ENCODE measurements around the gene MAP7D3.

The MAP7D3 gene

DNA sequence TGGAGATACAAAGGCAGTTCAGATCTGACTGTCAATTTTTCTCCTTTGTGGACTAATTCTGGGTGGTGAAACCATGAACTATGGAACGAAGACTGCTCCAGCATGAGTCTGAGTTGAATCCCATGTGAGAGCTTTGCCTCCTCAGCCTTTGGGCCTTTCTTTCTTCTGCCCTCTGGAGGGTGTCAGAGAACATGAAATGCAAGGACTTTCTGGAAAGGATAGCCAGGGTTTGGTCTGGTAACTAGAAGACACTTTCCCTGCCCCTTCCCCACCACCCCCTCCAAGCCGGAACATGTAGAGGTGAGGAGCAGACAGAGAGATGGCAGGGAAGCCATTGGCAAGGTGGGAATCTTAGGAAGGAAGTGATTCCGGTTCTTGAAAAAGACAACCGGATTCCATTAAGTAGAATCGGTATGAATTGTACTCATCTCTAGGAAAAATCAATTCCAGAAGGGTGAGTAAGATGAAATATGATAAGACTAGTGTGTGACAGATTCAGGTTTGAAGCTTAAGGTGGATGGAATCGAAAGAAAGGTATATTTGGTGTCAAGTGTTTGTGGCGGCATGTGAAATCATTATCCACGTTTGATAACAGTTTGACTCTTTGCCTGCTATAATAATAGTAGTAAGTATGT lies 84.9 kb downstream of the MAP7D3 start:
- no peak overlapping the region for H2BK12ac ChIP-seq (ENCODE audit: low read length)
- no peak for DNase-seq (ENCODE audit: low spot score)
- H3K18ac ChIP-seq (ENCODE audit: low read length): no peak overlapping the region
- H3K27me3 ChIP-seq (ENCODE audit: control insufficient read depth in 3 of 3, insufficient read depth in 3 of 3, low read depth in 1 of 3, low read length in 3 of 3): no peaks in the 10 kb centered on the region
- no peaks in the 10 kb centered on the region for H3K9me3 ChIP-seq (replicated peaks in 1 of 2; ENCODE audit: control insufficient read depth in 2 of 2, insufficient read depth in 1 of 2, low read depth in 1 of 2, low read length in 2 of 2)
- no peak overlapping the region for H3K9ac ChIP-seq (ENCODE audit: low read depth, low read length, poor library complexity)
- no peaks in the 10 kb centered on the region for H3K79me1 ChIP-seq (ENCODE audit: low read depth, low read length)
- WGBS, 2 donors (ENCODE audit: extremely low coverage in 2 of 2, insufficient read length in 2 of 2, insufficient replicate concordance in 1 of 2): no CpG with 5 or more reads among the region's 8 CpGs
- no peaks in the 10 kb centered on the region for H3K36me3 ChIP-seq (replicated peaks in 1 of 2; ENCODE audit: control insufficient read depth in 2 of 2, insufficient read depth in 2 of 2, low read length in 2 of 2)
- H2BK15ac ChIP-seq (ENCODE audit: low read length): no peak overlapping the region
- no peak overlapping the region for H3K4me2 ChIP-seq (ENCODE audit: insufficient read depth, low read length, poor library complexity, severe bottlenecking)
- H2AFZ ChIP-seq (ENCODE audit: low read length): no peak overlapping the region
- peaks cover 10 to 21% of the 10 kb centered on the region in 2 donors for H3K4me1 ChIP-seq (ENCODE audit: control insufficient read depth in 2 of 2, insufficient read depth in 1 of 2, low read depth in 1 of 2, low read length in 2 of 2)
- H3K4me3 ChIP-seq (ENCODE audit: low read length in 2 of 2): no peak overlapping the region
- no peak overlapping the region for H3K23ac ChIP-seq (ENCODE audit: low read depth, low read length, poor library complexity)
- H4K8ac ChIP-seq (ENCODE audit: low read depth, low read length): no peak overlapping the region
- H3K4ac ChIP-seq (ENCODE audit: low read length): no peak overlapping the region
- no peak overlapping the region for H4K91ac ChIP-seq (ENCODE audit: low read depth, low read length, poor library complexity)
- H3K14ac ChIP-seq (ENCODE audit: low read length): no peak overlapping the region
- no peak overlapping the region for H3K27ac ChIP-seq (replicated peaks; ENCODE audit: low read length)
- no peak overlapping the region for H2BK120ac ChIP-seq (ENCODE audit: low read depth, low read length)
- no peak overlapping the region for H2BK5ac ChIP-seq (ENCODE audit: low read length)
- H2AK5ac ChIP-seq (ENCODE audit: low read depth, low read length): no peak overlapping the region

DNA sequence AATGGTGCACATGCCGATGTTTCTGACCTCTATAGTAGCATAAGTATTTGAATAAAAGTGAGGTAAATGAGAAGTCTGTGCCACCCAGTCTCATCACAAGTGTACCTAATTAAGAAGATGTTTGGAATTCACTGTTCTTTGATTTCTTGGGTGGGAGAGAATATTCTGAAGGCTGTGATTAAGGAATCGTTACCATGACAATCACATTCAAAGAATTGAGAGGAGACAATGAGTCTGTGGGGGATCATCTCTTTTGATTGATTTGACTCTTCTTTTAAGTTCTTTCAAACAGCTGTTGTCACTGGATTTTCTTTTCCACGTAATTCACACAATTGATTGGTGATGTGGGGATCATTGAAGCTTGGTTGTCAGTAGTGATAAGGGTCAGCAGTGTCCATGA lies 85.8 kb downstream of the MAP7D3 start:
- Histone ChIP-seq H3K4ac (ENCODE audit: low read length) (no peak overlapping the region), H3K27ac (replicated peaks; ENCODE audit: low read length) (no peak overlapping the region), H3K4me3 (ENCODE audit: low read length in 2 of 2) (no peak overlapping the region), H3K14ac (ENCODE audit: low read length) (no peak overlapping the region), H3K9ac (ENCODE audit: low read depth, low read length, poor library complexity) (no peak overlapping the region), H3K36me3 (replicated peaks in 1 of 2; ENCODE audit: control insufficient read depth in 2 of 2, insufficient read depth in 2 of 2, low read length in 2 of 2) (no peaks in the 10 kb centered on the region), H3K4me2 (ENCODE audit: insufficient read depth, low read length, poor library complexity, severe bottlenecking) (no peak overlapping the region), H3K4me1 (ENCODE audit: control insufficient read depth in 2 of 2, insufficient read depth in 1 of 2, low read depth in 1 of 2, low read length in 2 of 2) (peaks cover 12 to 21% of the 10 kb centered on the region in 2 donors), H2BK15ac (ENCODE audit: low read length) (no peak overlapping the region), H3K79me1 (ENCODE audit: low read depth, low read length) (no peaks in the 10 kb centered on the region), H3K18ac (ENCODE audit: low read length) (no peak overlapping the region), H4K8ac (ENCODE audit: low read depth, low read length) (no peak overlapping the region), H4K91ac (ENCODE audit: low read depth, low read length, poor library complexity) (no peak overlapping the region), H2AFZ (ENCODE audit: low read length) (no peak overlapping the region), H2BK120ac (ENCODE audit: low read depth, low read length) (no peak overlapping the region), H2BK12ac (ENCODE audit: low read length) (no peak overlapping the region), H2AK5ac (ENCODE audit: low read depth, low read length) (no peak overlapping the region), H2BK5ac (ENCODE audit: low read length) (no peak overlapping the region), H3K9me3 (replicated peaks in 1 of 2; ENCODE audit: control insufficient read depth in 2 of 2, insufficient read depth in 1 of 2, low read depth in 1 of 2, low read length in 2 of 2) (no peaks in the 10 kb centered on the region), H3K27me3 (ENCODE audit: control insufficient read depth in 3 of 3, insufficient read depth in 3 of 3, low read depth in 1 of 3, low read length in 3 of 3) (no peaks in the 10 kb centered on the region), H3K23ac (ENCODE audit: low read depth, low read length, poor library complexity) (no peak overlapping the region)
- no peak for DNase-seq (ENCODE audit: low spot score)
- WGBS, 2 donors (ENCODE audit: extremely low coverage in 2 of 2, insufficient read length in 2 of 2, insufficient replicate concordance in 1 of 2): no CpG with 5 or more reads among the region's 3 CpGs

- Histone ChIP-seq H3K27me3 (ENCODE audit: control insufficient read depth in 3 of 3, insufficient read depth in 3 of 3, low read depth in 1 of 3, low read length in 3 of 3) (no peaks in the 10 kb centered on the region), H3K9ac (ENCODE audit: low read depth, low read length, poor library complexity) (no peak overlapping the region), H2BK12ac (ENCODE audit: low read length) (no peak overlapping the region), H3K18ac (ENCODE audit: low read length) (no peak overlapping the region), H2AK5ac (ENCODE audit: low read depth, low read length) (no peak overlapping the region), H3K4me2 (ENCODE audit: insufficient read depth, low read length, poor library complexity, severe bottlenecking) (no peak overlapping the region), H3K9me3 (replicated peaks in 1 of 2; ENCODE audit: control insufficient read depth in 2 of 2, insufficient read depth in 1 of 2, low read depth in 1 of 2, low read length in 2 of 2) (no peaks in the 10 kb centered on the region), H3K23ac (ENCODE audit: low read depth, low read length, poor library complexity) (no peak overlapping the region), H4K91ac (ENCODE audit: low read depth, low read length, poor library complexity) (no peak overlapping the region), H3K36me3 (replicated peaks in 1 of 2; ENCODE audit: control insufficient read depth in 2 of 2, insufficient read depth in 2 of 2, low read length in 2 of 2) (no peaks in the 10 kb centered on the region), H3K4me1 (ENCODE audit: control insufficient read depth in 2 of 2, insufficient read depth in 1 of 2, low read depth in 1 of 2, low read length in 2 of 2) (peaks cover 8% of the 10 kb centered on the region in 2 donors), H3K79me1 (ENCODE audit: low read depth, low read length) (no peaks in the 10 kb centered on the region), H2BK5ac (ENCODE audit: low read length) (no peak overlapping the region), H3K27ac (replicated peaks; ENCODE audit: low read length) (no peak overlapping the region), H4K8ac (ENCODE audit: low read depth, low read length) (no peak overlapping the region), H3K4me3 (ENCODE audit: low read length in 2 of 2) (no peak overlapping the region), H2BK15ac (ENCODE audit: low read length) (no peak overlapping the region), H3K14ac (ENCODE audit: low read length) (no peak overlapping the region), H2AFZ (ENCODE audit: low read length) (no peak overlapping the region), H2BK120ac (ENCODE audit: low read depth, low read length) (no peak overlapping the region), H3K4ac (ENCODE audit: low read length) (no peak overlapping the region)
- WGBS, 2 donors (ENCODE audit: extremely low coverage in 2 of 2, insufficient read length in 2 of 2, insufficient replicate concordance in 1 of 2): no CpG with 5 or more reads among the region's 1 CpG
- no peak for DNase-seq (ENCODE audit: low spot score)
Observed at GRCh38 chrX:136163689-136164088, 87.5 kb downstream of the MAP7D3 start.
